Gastroesophageal sphincter (tissue), 4 donors: ENCODE measurements around the gene WDR46. TPM values are rescaled to one million over a fixed set of nuclear protein-coding genes. Genes with fewer than 3 reads are reported as not detected.
"Not testable (repeated sequence)": the region's sequence is repeated elsewhere in the genome, so short reads cannot be mapped to it uniquely, and the experiment has no call there.

Experiments used
- ATAC-seq: fragments of 150-250 bp; one replicate; pipeline ENCODE4 v1.9.1; 2016; ENCODE audit warnings: mild to moderate bottlenecking, moderate library complexity
- H3K27ac ChIP-seq, 4 donors: fragments of 200-600 bp; sonication (generic) in 3 of 4; 1 replicate in 3 of 4; 2 replicates in 1 of 4; pipeline ENCODE4 v1.5.1; 2016 to 2019
- H3K27me3 ChIP-seq: fragments of 200-600 bp; sonication (generic); one replicate; pipeline ENCODE4 v1.5.1; 2019
- H3K36me3 ChIP-seq, 2 donors: fragments of 200-600 bp; sonication (generic); one replicate each; pipeline ENCODE4 v1.5.1; 2019; ENCODE audit warnings: control low read depth in 1 of 2
- H3K4me1 ChIP-seq, 3 donors: fragments of 200-600 bp; sonication (generic); 1 replicate in 2 of 3; 2 replicates in 1 of 3; pipeline ENCODE4 v1.5.1; 2016 to 2019; ENCODE audit warnings: control low read depth in 2 of 3
- H3K4me3 ChIP-seq, 2 donors: fragments of 200-600 bp; sonication (generic); one replicate each; pipeline ENCODE4 v1.5.1; 2019; ENCODE audit warnings: mild to moderate bottlenecking in 1 of 2, moderate library complexity in 1 of 2
- H3K9me3 ChIP-seq, 3 donors: fragments of 200-600 bp; sonication (generic); one replicate each; pipeline ENCODE4 v1.5.1; 2017 to 2019; ENCODE audit warnings: control low read depth in 2 of 3
- EP300 ChIP-seq: sonication (generic); formaldehyde crosslinking; IDR thresholded peaks from one replicate; pipeline ENCODE4 v1.6.1; 2017; ENCODE audit warnings: antibody characterized with exemption, mild to moderate bottlenecking
- POLR2A ChIP-seq, 2 donors: fragments of 450-650 bp; IDR thresholded peaks; one replicate each; pipeline ENCODE4 v1.6.1; 2017; ENCODE audit warnings: antibody characterized with exemption in 2 of 2, mild to moderate bottlenecking in 2 of 2, moderate library complexity in 1 of 2
- POLR2AphosphoS5 ChIP-seq: sonication (generic); formaldehyde crosslinking; IDR thresholded peaks from one replicate; pipeline ENCODE4 v1.6.1; 2017; ENCODE audit warnings: antibody characterized with exemption
- WGBS, 2 donors: methylation state at CpG; one replicate each; pipeline ENCODE4 v1.1.5; 2018; ENCODE audit warnings: low coverage in 1 of 2; 5-methylcytosine and 5-hydroxymethylcytosine counted together
- total RNA-seq, 4 donors: library from RNA; depleted of rRNA; stranded (reverse); fragments of >200 nt; gene quantifications; one replicate each; pipeline ENCODE4 v1.1.0, GENCODE V29; 2016
- TF ChIP-seq, protein P1 (sequence below), 4 experiments: fragments of 200-600 bp in 2 of 4; fragments of 450-650 bp in 2 of 4; sonication (generic) in 1 of 4; IDR thresholded peaks; one replicate each; pipeline ENCODE4 v1.5.1; 2017 to 2019; ENCODE audit warnings: antibody characterized with exemption in 4 of 4, mild to moderate bottlenecking in 2 of 4, moderate library complexity in 2 of 4

The WDR46 gene
- total RNA-seq, 4 donors from 2014 or later = 26.4 to 39.2 (median 35.6) TPM

DNA sequence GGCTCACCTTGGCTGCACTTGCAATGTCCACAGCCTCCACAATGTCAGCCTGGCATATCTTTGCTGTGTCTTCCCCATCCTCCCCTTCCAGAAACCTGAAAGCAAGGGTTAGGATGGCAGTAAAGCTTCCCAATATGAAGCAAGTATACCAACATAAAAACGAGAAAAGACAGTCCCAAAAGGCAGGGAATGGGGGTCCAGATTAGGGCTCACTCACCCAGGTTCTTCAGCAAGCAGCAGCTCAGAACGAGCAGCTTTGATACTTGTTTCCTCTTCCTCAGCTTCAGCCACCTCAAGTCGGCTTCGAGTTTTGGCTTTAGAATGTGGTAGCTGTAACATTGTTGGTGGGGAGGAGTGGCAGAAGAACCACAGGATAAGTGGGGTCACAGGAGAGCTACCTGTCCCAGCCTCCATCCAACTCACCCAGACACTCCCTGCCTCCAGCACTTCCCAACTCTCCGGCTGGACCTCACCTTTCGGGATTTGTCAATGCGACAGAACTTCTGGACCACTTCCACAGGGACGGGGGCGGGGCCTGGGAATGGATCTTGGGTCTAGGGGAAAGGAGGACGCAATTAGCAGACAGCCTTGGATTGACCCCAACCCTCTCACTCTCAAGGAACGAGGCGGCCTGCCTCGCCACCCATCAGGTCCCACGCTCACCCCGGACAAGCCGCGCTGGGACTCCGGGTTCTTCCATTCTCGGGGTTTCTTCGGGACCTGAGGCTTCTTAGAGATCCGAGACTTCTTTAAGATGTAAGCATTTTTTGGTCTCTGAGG, 708 bp downstream of the WDR46 start:
- TF ChIP-seq, protein P1, sequence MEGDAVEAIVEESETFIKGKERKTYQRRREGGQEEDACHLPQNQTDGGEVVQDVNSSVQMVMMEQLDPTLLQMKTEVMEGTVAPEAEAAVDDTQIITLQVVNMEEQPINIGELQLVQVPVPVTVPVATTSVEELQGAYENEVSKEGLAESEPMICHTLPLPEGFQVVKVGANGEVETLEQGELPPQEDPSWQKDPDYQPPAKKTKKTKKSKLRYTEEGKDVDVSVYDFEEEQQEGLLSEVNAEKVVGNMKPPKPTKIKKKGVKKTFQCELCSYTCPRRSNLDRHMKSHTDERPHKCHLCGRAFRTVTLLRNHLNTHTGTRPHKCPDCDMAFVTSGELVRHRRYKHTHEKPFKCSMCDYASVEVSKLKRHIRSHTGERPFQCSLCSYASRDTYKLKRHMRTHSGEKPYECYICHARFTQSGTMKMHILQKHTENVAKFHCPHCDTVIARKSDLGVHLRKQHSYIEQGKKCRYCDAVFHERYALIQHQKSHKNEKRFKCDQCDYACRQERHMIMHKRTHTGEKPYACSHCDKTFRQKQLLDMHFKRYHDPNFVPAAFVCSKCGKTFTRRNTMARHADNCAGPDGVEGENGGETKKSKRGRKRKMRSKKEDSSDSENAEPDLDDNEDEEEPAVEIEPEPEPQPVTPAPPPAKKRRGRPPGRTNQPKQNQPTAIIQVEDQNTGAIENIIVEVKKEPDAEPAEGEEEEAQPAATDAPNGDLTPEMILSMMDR (IDR thresholded peaks at IDR 0.05) = no peak
- TF ChIP-seq POLR2A (IDR thresholded peaks at IDR 0.05) (no peak), EP300 (no peak), POLR2AphosphoS5 (no peak)
- H3K4me3 ChIP-seq = peak overlapping the region; percentile 64 to 69
- peaks cover 0 to 75% of the 10 kb centered on the region in 2 donors for H3K36me3 ChIP-seq
- peak overlapping the region; percentile 3 to 86 (median 82) for H3K27ac ChIP-seq
- H3K27me3 ChIP-seq = no peaks in the 10 kb centered on the region
- no peaks in the 10 kb centered on the region for H3K9me3 ChIP-seq
- ATAC-seq = peak; percentile 3
- peaks cover 3 to 35% (median 14%) of the 10 kb centered on the region in 3 donors for H3K4me1 ChIP-seq
- 34 to 35% methylated on average over 4 to 7 of the region's 21 CpGs for WGBS, 2 donors

DNA sequence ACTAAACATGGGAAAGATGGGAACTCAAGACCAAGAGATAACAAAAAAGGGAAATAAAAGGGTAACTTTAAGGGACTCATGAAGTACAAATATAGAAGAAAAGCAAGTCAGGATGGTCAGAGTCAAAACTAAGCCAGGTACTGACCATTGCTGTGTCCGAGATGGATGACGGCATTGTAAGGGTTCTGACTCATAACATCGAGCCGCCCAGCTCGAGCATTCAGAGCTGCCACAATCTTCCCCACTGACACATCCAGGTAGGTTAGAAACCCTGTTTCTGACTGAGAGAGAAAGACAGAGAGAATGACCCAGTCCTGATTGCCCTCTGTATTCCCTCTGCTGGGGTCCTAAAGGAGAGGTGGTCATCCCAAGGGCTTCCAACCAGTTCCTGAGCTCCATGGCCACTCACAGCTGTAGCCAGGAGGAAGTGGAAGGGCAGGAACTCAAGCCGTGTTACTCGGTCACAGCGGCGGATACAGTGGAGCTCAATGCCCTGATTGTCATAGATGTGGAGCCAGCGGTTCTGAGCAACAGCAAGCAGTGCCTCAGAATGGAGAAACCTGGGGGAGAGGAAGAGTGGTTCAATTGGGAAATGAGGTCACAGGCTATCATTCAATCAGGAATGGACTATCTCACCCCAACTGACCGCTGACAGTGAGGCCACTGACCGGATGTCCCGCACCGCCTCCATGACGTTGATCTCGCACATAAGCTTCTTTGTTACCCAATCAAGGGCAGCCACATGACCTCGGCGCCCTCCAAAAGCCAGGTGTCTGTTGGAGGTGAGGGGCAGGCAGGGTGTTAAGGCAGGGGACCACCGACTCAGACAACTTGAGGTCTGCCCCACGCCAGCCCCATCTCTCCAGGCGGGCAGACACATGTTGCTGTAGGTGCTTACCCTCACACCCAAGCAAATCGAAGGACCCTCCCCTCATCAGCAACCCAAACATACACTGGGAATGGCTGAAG, 1.8 kb downstream of the WDR46 start:
- H3K4me1 ChIP-seq = peaks cover 3 to 35% (median 14%) of the 10 kb centered on the region in 3 donors
- TF ChIP-seq EP300 (no peak), POLR2AphosphoS5 (no peak), POLR2A (IDR thresholded peaks at IDR 0.05) (no peak)
- TF ChIP-seq, protein P1 (IDR thresholded peaks at IDR 0.05) = no peak
- H3K4me3 ChIP-seq = peak overlapping the region in 1 of 2 donors; percentile 69
- no peak overlapping the region for H3K27ac ChIP-seq
- H3K36me3 ChIP-seq = peaks cover 0 to 75% of the 10 kb centered on the region in 2 donors
- no peaks in the 10 kb centered on the region for H3K27me3 ChIP-seq
- H3K9me3 ChIP-seq = no peaks in the 10 kb centered on the region
- ATAC-seq = no peak
- 87 to 89% methylated on average over 12 to 14 of the region's 22 CpGs for WGBS, 2 donors

DNA sequence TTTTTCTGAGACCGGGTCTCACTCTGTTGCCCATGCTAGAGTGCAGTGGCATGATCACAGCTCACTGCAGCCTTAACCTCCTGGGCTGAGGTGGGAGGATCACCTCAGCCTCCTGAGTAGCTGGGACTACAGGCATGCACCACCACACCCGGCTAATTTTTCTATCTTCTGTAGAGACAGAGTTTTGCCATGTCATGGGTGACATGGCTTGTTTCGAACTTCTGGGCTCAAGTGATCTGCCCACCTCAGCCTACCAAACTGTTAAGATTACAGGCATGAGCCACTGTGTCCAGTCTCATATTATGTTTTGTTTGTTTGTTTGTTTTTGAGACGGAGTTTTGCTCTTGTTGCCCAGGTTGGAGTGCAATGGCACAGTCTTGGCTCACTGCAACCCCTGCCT, 3.8 kb downstream of the WDR46 start:
- WGBS, 2 donors = 83% methylated on average over 4 of the region's 4 CpGs; no CpG with 5 or more reads in 1 of the 2 donors
- ATAC-seq, H3K4me3 ChIP-seq, H3K27me3 ChIP-seq, H3K9me3 ChIP-seq, H3K27ac ChIP-seq: not testable (repeated sequence)
- Histone ChIP-seq H3K4me1 (peaks cover 3 to 24% (median 10%) of the 10 kb centered on the region in 3 donors), H3K36me3 (peaks cover 0 to 76% of the 10 kb centered on the region in 2 donors)

DNA sequence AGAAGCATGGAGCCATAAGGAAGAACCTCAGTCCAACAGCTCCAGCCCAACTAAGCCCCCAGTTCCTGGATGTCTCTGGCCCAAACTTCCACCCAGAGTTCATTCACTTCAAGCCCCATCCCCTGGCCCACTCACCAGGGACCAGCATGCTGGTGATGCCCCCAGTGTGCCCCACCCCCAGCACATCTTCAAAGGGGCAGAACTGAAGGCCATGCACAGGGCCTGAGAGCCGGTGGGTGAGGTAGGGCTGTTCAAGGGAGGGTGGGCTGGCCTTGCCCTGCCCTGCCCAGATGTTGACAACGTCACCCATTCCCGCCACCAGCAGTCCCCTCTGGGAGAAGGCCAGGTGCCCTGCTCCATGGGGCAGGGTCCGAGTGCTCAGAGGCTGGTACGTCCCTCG, 8.5 kb downstream of the WDR46 start:
- Histone ChIP-seq H3K4me1 (peaks cover 0 to 41% (median 20%) of the 10 kb centered on the region in 3 donors), H3K27ac (peak overlapping the region in 2 of 4 donors; percentile 12 to 17), H3K27me3 (no peaks in the 10 kb centered on the region), H3K9me3 (no peaks in the 10 kb centered on the region), H3K36me3 (peaks cover 0 to 80% of the 10 kb centered on the region in 2 donors), H3K4me3 (no peak overlapping the region)
- WGBS, 2 donors = no CpG with 5 or more reads among the region's 6 CpGs
- no peak for ATAC-seq
- TF ChIP-seq, protein P1 (IDR thresholded peaks at IDR 0.05) = no peak
- TF ChIP-seq EP300 (no peak), POLR2A (IDR thresholded peaks at IDR 0.05) (no peak)

DNA sequence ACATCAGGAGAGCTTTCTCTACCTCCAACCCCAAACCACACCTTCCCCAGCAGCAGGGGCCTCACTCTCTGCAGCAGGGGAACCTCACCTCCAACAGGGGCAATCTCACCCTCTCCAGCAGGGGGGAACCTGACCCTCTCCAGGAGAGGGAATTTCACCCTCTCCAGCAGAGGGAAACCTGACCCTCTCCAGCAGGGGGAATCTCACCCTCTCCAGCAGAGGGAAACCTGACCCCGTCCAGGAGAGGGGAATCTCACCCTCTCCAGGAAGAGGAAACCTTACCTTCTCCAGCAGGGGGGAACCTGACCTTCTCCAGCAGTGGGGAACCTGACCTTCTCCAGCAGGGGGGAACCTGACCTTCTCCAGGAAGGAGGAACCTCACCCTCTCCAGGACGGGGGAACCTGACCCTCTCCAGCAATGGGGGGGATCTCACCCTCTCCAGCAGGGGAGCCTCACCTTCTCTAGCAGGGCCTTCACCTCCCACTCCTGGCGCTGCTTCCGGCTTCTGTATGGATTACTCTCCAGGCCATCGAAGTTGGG, 9.0 kb downstream of the WDR46 start:
- Histone ChIP-seq H3K4me3 (no peak overlapping the region), H3K27ac (peak overlapping the region in 2 of 4 donors; percentile 12 to 17), H3K9me3 (no peaks in the 10 kb centered on the region), H3K4me1 (peaks cover 0 to 46% (median 20%) of the 10 kb centered on the region in 3 donors), H3K36me3 (peaks cover 0 to 80% of the 10 kb centered on the region in 2 donors), H3K27me3 (no peaks in the 10 kb centered on the region)
- TF ChIP-seq, protein P1 (IDR thresholded peaks at IDR 0.05) = peak in 3 of 4 experiments; percentile 38 to 50 (median 40)
- TF ChIP-seq EP300 (no peak), POLR2AphosphoS5 (no peak)
- no peak for ATAC-seq
- no CpG with 5 or more reads among the region's 5 CpGs for WGBS, 2 donors
